ENCODE measurements around the gene TTC29. TPM values are rescaled to one million over a fixed set of nuclear protein-coding genes. Genes with fewer than 3 reads are reported as not detected.
"Not testable (repeated sequence)": the region's sequence is repeated elsewhere in the genome, so short reads cannot be mapped to it uniquely, and the experiment has no call there.

TTC29 gene
- polyA plus RNA-seq, 2 of the 4 experiments (the other 2 are of a cell fraction) = not detected

- ChIA-PET POLR2A (no interaction called here), CTCF (interaction anchor here (0.9 kb wide), 1 partner anchor 27 kb away, joined by 3 read pairs; no protein-coding TSS in a partner anchor)
- no peak for TF ChIP-seq RNF2 (IDR thresholded peaks at IDR 0.05; ENCODE audit: borderline replicate concordance, low read depth)
- no peak for TF ChIP-seq CTCF (IDR thresholded peaks at IDR 0.05)
- no peaks in the 10 kb centered on the region for H3K9me3 ChIP-seq
- H3K4me3 ChIP-seq = no peak overlapping the region
- H3K27ac ChIP-seq = no peak overlapping the region
- ATAC-seq (no peak), FAIRE-seq (no peak), DNase-seq (ENCODE audit: low read depth in 1 of 2, low spot score in 1 of 2) (no peak)
- 2% methylated on average over 2 of the region's 2 CpGs for WGBS (ENCODE audit: missing lambda C conversion rate)
- H3K4me2 ChIP-seq = no peak overlapping the region
- H3K4me1 ChIP-seq = no peaks in the 10 kb centered on the region
Measured at GRCh38 chr4:146762016-146762415, 183.6 kb downstream of the TTC29 start.

- DNase-seq (ENCODE audit: low read depth in 1 of 2, low spot score in 1 of 2) (no peak), FAIRE-seq (no peak)
- 88% methylated on average over 1 of the region's 2 CpGs for whole genome bisulfite sequencing (ENCODE audit: missing lambda C conversion rate)
Measured at GRCh38 chr4:146742416-146742815, 203.2 kb downstream of the TTC29 start.

GRCh38 chr4:146739182-146739581 is 206.5 kb downstream of the TTC29 start:
- no peaks in the 10 kb centered on the region for H3K4me1 ChIP-seq
- H3K27ac ChIP-seq = no peak overlapping the region
- CTCF ChIA-PET = no interaction called here
- POLR2A ChIA-PET = no interaction called here
- DNase-seq (ENCODE audit: low read depth in 1 of 2, low spot score in 1 of 2) = no peak
- 2% methylated on average over 3 of the region's 3 CpGs for WGBS (ENCODE audit: missing lambda C conversion rate)
- no peak overlapping the region for H3K4me2 ChIP-seq
- H3K4me3 ChIP-seq = no peak overlapping the region
- no peaks in the 10 kb centered on the region for H3K9me3 ChIP-seq
- no peak for FAIRE-seq
- TF ChIP-seq KDM5A (IDR thresholded peaks at IDR 0.05) (no peak), CBX2 (IDR thresholded peaks at IDR 0.05; ENCODE audit: borderline replicate concordance, low read depth) (no peak), EHF (CRISPR knock-in tag; IDR thresholded peaks at IDR 0.05) (no peak), TP53 (CRISPR knock-in tag; IDR thresholded peaks at IDR 0.05) (no peak), HEYL (CRISPR knock-in tag; IDR thresholded peaks at IDR 0.05) (no peak), ZSCAN20 (CRISPR knock-in tag; IDR thresholded peaks at IDR 0.05) (no peak), MAX (IDR thresholded peaks at IDR 0.05) (no peak), REST (IDR thresholded peaks at IDR 0.05) (no peak), SREBF2 (IDR thresholded peaks at IDR 0.05) (no peak), MAZ (IDR thresholded peaks at IDR 0.05; ENCODE audit: borderline replicate concordance, low read depth, low read length) (no peak), JUN (IDR thresholded peaks at IDR 0.05) (no peak), NR3C1 (IDR thresholded peaks at IDR 0.05) (no peak), POLR2AphosphoS2 (conservative IDR thresholded peaks at IDR 0.05; ENCODE audit: low read length) (no peak), RFX5 (IDR thresholded peaks at IDR 0.05) (no peak), FOSL2 (IDR thresholded peaks at IDR 0.05) (no peak), FOSL2 (CRISPR knock-in tag; IDR thresholded peaks at IDR 0.05) (no peak)
- ATAC-seq = no peak

More at GRCh38 chr4:146742416-146742815, 203.2 kb downstream of the TTC29 start:
- no peak for ATAC-seq
- Histone ChIP-seq H3K4me1 (no peaks in the 10 kb centered on the region), H3K9me3 (no peaks in the 10 kb centered on the region), H3K4me2 (no peak overlapping the region), H3K4me3 (no peak overlapping the region), H3K27ac (no peak overlapping the region)
- CTCF ChIA-PET = no interaction called here
- POLR2A ChIA-PET = no interaction called here
- no peak for TF ChIP-seq ZFP36 (IDR thresholded peaks at IDR 0.05; ENCODE audit: borderline replicate concordance, partially characterized antibody)

- ATAC-seq = not testable (repeated sequence)
Measured at GRCh38 chr4:146723519-146723918, 222.1 kb downstream of the TTC29 start.

More at GRCh38 chr4:146723519-146723918, 222.1 kb downstream of the TTC29 start:
- 10% methylated on average over 1 of the region's 1 CpG for WGBS (ENCODE audit: missing lambda C conversion rate)
- H3K27ac ChIP-seq; H3K9me3 ChIP-seq; CTCF ChIA-PET; DNase-seq (ENCODE audit: low read depth in 1 of 2, low spot score in 1 of 2); H3K4me3 ChIP-seq; FAIRE-seq; POLR2A ChIA-PET; H3K4me1 ChIP-seq; H3K4me2 ChIP-seq: not testable (repeated sequence)
